HCT116 (cell line): Measurements from ENCODE around the gene IBSP. TPM values are rescaled to one million over a fixed set of nuclear protein-coding genes. Genes with fewer than 3 reads are reported as not detected.

Experiments used
- ATAC-seq: fragments of 200-7000 bp; cut with Tn5 transposase; 2 replicates; pipeline ENCODE4 v1.9.1; 2020; ENCODE audit warnings: mild to moderate bottlenecking, moderate library complexity
- BruUV-seq: library from RNA; stranded (reverse); fragments of 400-500 nt; replicated peaks from 2 replicates; lab custom pipeline; 2021; lab: Mats Ljungman, UMichigan
- CTCF ChIA-PET: fragments of 300-600 bp; sonication (Branson Sonifier 250); formaldehyde crosslinking; loops from one replicate; lab custom pipeline; 2021; ENCODE audit warnings: antibody characterized with exemption; lab: Charles Lee
- POLR2A ChIA-PET: fragments of 300-600, 350-600 bp; sonication (Branson Sonifier 250); formaldehyde crosslinking; loops from one replicate; lab custom pipeline; 2021; ENCODE audit warnings: antibody characterized with exemption; lab: Charles Lee
- RAD21 ChIA-PET, 2 experiments: fragments of 300-600 bp; sonication (Branson Sonifier 250); formaldehyde crosslinking; loops; one replicate each; lab custom pipeline; 2023; ENCODE audit warnings: low total read pairs in 2 of 2; ENCODE audit not compliant: uncharacterized antibody in 2 of 2, unreplicated experiment in 2 of 2, low non-redundant PET in 1 of 2; lab: Charles Lee
- DNase-seq: peaks from one replicate; pipeline ENCODE4 v3.0.0-alpha.2; 2010; ENCODE audit warnings: low read depth, low spot score
- H2AFZ ChIP-seq: fragments of 200-600 bp; shearing (Covaris generic), sonication (generic); 2 replicates; pipeline ENCODE4 v1.6.1; 2017; ENCODE audit warnings: low read depth, mixed run types, mixed read lengths, antibody characterized with exemption, low read length; ENCODE audit not compliant: poor library complexity, severe bottlenecking
- H3K27ac ChIP-seq: 2 replicates; pipeline ENCODE4 v1.5.1; 2012; ENCODE audit warnings: low read depth, low read length
- H3K27me3 ChIP-seq: fragments of 200-600 bp; sonication (generic); 2 replicates; pipeline ENCODE4 v1.6.1; 2016; ENCODE audit warnings: mixed run types, low read length, mixed read lengths; ENCODE audit not compliant: insufficient read depth
- H3K36me3 ChIP-seq, 2 experiments: fragments of 200-500 bp in 1 of 2; fragments of 200-600 bp in 1 of 2; sonication (Bioruptor generic) in 1 of 2; sonication (generic) in 1 of 2; 2 replicates each; pipeline versions ENCODE4 v1.5.1 to v1.6.1; 2014 to 2016; ENCODE audit warnings: low read length in 2 of 2, inconsistent platforms in 1 of 2, mixed read lengths in 1 of 2, mixed run types in 1 of 2; ENCODE audit not compliant: insufficient read depth in 2 of 2, control insufficient read depth in 1 of 2
- H3K4me1 ChIP-seq, 2 experiments: fragments of 200-600 bp in 1 of 2; sonication (generic) in 1 of 2; 2 replicates each; pipeline versions ENCODE4 v1.5.1 to v1.6.1; 2012 to 2017; ENCODE audit warnings: low read length in 2 of 2, inconsistent platforms in 1 of 2, mild to moderate bottlenecking in 1 of 2, mixed read lengths in 1 of 2, mixed run types in 1 of 2, moderate library complexity in 1 of 2; ENCODE audit not compliant: insufficient read depth in 2 of 2, control insufficient read depth in 1 of 2
- H3K4me2 ChIP-seq: fragments of 200-600 bp; sonication (generic); 2 replicates; pipeline ENCODE4 v1.6.1; 2017; ENCODE audit warnings: mixed run types, low read length, mixed read lengths
- H3K4me3 ChIP-seq, 2 experiments: fragments of 200-600 bp in 1 of 2; sonication (generic) in 1 of 2; replicated peaks in 1 of 2; 2 replicates each; pipeline ENCODE4 v1.5.1; 2011 to 2016; ENCODE audit warnings: low read length in 2 of 2, control low read depth in 1 of 2, low read depth in 1 of 2, mild to moderate bottlenecking in 1 of 2, mixed read lengths in 1 of 2, mixed run types in 1 of 2
- H3K79me2 ChIP-seq: fragments of 200-600 bp; sonication (generic); 2 replicates; pipeline ENCODE4 v1.6.1; 2017; ENCODE audit warnings: mild to moderate bottlenecking, mixed run types, low read length, moderate library complexity, mixed read lengths; ENCODE audit not compliant: insufficient read depth
- H3K9ac ChIP-seq: fragments of 200-600 bp; sonication (generic); 2 replicates; pipeline ENCODE4 v1.6.1; 2016; ENCODE audit warnings: low read length, mixed read lengths
- H3K9me2 ChIP-seq: fragments of 200-600 bp; sonication (generic), shearing (Covaris generic); 2 replicates; pipeline ENCODE4 v1.6.1; 2017; ENCODE audit warnings: mixed run types, mild to moderate bottlenecking, moderate library complexity; ENCODE audit not compliant: insufficient read depth
- H3K9me3 ChIP-seq, 2 experiments: fragments of 200-500 bp in 1 of 2; fragments of 200-600 bp in 1 of 2; sonication (Bioruptor generic) in 1 of 2; sonication (generic) in 1 of 2; 2 replicates each; pipeline ENCODE4 v1.6.1; 2014 to 2017; ENCODE audit warnings: low read length in 2 of 2, mixed read lengths in 2 of 2, inconsistent platforms in 1 of 2, low read depth in 1 of 2, mild to moderate bottlenecking in 1 of 2, mixed run types in 1 of 2, moderate library complexity in 1 of 2; ENCODE audit not compliant: control insufficient read depth in 1 of 2, insufficient read depth in 1 of 2
- H4K20me1 ChIP-seq: fragments of 200-600 bp; sonication (generic), shearing (Covaris generic); 2 replicates; pipeline ENCODE4 v1.6.1; 2017; ENCODE audit warnings: mixed run types, mild to moderate bottlenecking, moderate library complexity; ENCODE audit not compliant: insufficient read depth
- CBX3 ChIP-seq: IDR thresholded peaks from 2 replicates; pipeline ENCODE4 v1.6.1; 2012; ENCODE audit warnings: low read depth
- CEBPB ChIP-seq: IDR thresholded peaks from 2 replicates; pipeline ENCODE4 v1.6.1; 2012; ENCODE audit warnings: low read depth
- EGR1 ChIP-seq: IDR thresholded peaks from 2 replicates; pipeline ENCODE4 v1.6.1; 2012; ENCODE audit warnings: low read depth
- ELF1 ChIP-seq: IDR thresholded peaks from 2 replicates; pipeline ENCODE4 v1.6.1; 2012; ENCODE audit warnings: low read depth, borderline replicate concordance
- EZH2phosphoT487 ChIP-seq: fragments of 200-600 bp; IDR thresholded peaks from 2 replicates; pipeline ENCODE4 v1.6.1; 2018; ENCODE audit warnings: antibody characterized with exemption, borderline replicate concordance
- FOSL1 ChIP-seq: IDR thresholded peaks from 2 replicates; pipeline ENCODE4 v1.6.1; 2012; ENCODE audit warnings: low read depth
- POLR2A ChIP-seq: IDR thresholded peaks from 2 replicates; pipeline ENCODE4 v1.7.0; 2011; ENCODE audit warnings: borderline replicate concordance; ENCODE audit not compliant: insufficient read depth, insufficient read length; ENCODE audit errors: extremely low read depth
- POLR2AphosphoS5 ChIP-seq: IDR thresholded peaks from 2 replicates; pipeline ENCODE4 v1.6.1; 2011; ENCODE audit warnings: mild to moderate bottlenecking, low read depth, low read length, moderate library complexity
- SIN3A ChIP-seq: IDR thresholded peaks from 2 replicates; pipeline ENCODE4 v1.6.1; 2012; ENCODE audit warnings: low read depth
- SP1 ChIP-seq: IDR thresholded peaks from 2 replicates; pipeline ENCODE4 v1.6.1; 2012; ENCODE audit warnings: low read depth
- SRF ChIP-seq: IDR thresholded peaks from 2 replicates; pipeline ENCODE4 v1.6.1; 2012; ENCODE audit warnings: low read depth
- TCF7L2 ChIP-seq: IDR thresholded peaks from 2 replicates; pipeline ENCODE4 v1.7.0; 2011; ENCODE audit warnings: borderline replicate concordance, inconsistent platforms; ENCODE audit not compliant: insufficient read depth, insufficient read length; ENCODE audit errors: extremely low read depth
- ZFX ChIP-seq: fragments of 450-650 bp; IDR thresholded peaks from 2 replicates; pipeline ENCODE4 v1.6.1; 2017
- intact Hi-C: fragments of 100-400 bp; cut with micrococcal nuclease; formaldehyde crosslinking; loops from 2 replicates; pipeline ENCODE4 v1.10.0; 2022
- total RNA-seq: library from RNA; stranded (reverse); gene quantifications from one replicate; pipeline ENCODE4 v1.2.1, GENCODE V29; 2021; ENCODE audit not compliant: unreplicated experiment
- TF ChIP-seq, protein P1 (sequence below): IDR thresholded peaks from 2 replicates; pipeline ENCODE4 v1.6.1; 2012; ENCODE audit warnings: low read depth
- TF ChIP-seq, protein P2 (sequence below): IDR thresholded peaks from 2 replicates; pipeline ENCODE4 v1.6.1; 2012
- TF ChIP-seq, protein P3 (sequence below), 3 experiments: fragments of 200-600 bp in 1 of 3; sonication (generic) in 1 of 3; IDR thresholded peaks in 2 of 3; conservative IDR thresholded peaks in 1 of 3; 2 replicates each; pipeline ENCODE4 v1.5.1; 2012 to 2017; ENCODE audit warnings: low read depth in 2 of 3, low read length in 2 of 3, antibody characterized with exemption in 1 of 3, borderline replicate concordance in 1 of 3, control low read depth in 1 of 3, mild to moderate bottlenecking in 1 of 3, mixed read lengths in 1 of 3, mixed run types in 1 of 3, moderate library complexity in 1 of 3; ENCODE audit not compliant: insufficient read depth in 1 of 3
- TF ChIP-seq, protein P4 (sequence below): IDR thresholded peaks from 2 replicates; pipeline ENCODE4 v1.6.1; 2012
- TF ChIP-seq, protein P5 (sequence below): IDR thresholded peaks from 2 replicates; pipeline ENCODE4 v1.6.1; 2011; ENCODE audit warnings: mild to moderate bottlenecking, low read length, moderate library complexity; ENCODE audit not compliant: insufficient replicate concordance; ENCODE audit errors: extremely low read depth

IBSP gene
- total RNA-seq, 1 experiment from 2014 or later: not detected

DNA sequence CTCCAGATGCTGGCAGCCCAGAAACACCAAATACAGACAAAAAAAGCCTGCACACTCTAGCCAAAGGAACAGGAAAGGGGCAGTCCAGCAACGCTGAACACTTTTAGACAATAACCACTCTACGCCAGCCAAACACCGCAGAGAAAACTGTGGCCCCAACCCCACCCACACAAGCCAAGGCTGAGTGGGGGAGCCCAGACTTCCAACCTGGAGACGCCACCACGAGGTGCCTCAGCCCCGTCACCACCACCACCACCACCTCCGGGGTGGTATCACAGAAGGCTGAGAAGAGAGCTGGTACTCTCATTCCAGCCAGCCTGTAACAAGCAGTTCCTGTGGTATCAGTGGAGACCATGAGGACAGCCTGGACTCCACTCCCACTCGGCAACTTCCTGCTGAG is 56.2 kb downstream of the IBSP start:
- no peaks in the 10 kb centered on the region for H3K27me3 ChIP-seq
- H3K36me3 ChIP-seq: no peaks in the 10 kb centered on the region
- H3K4me2 ChIP-seq: no peak overlapping the region
- H3K9ac ChIP-seq: no peak overlapping the region
- ChIA-PET POLR2A (no interaction called here), CTCF (interaction anchor here (1.0 to 1.2 kb wide), 2 partner anchors 130 to 357 kb away, joined by 3 to 5 read pairs; no protein-coding TSS in a partner anchor), RAD21 (no interaction called here)
- no peak overlapping the region for H2AFZ ChIP-seq
- no peak overlapping the region for H3K27ac ChIP-seq
- no peak overlapping the region for H3K4me3 ChIP-seq
- BruUV-seq: no TSS peak
- no peaks in the 10 kb centered on the region for H3K79me2 ChIP-seq
- no peak for DNase-seq
- intact Hi-C loops: loop anchor here (10.0 kb wide), 1 partner anchor 659 kb away; no protein-coding TSS in a partner anchor
- no peaks in the 10 kb centered on the region; the same call in 1 of the 2 replicates for H3K9me2 ChIP-seq
- ATAC-seq: no peak
- no peaks in the 10 kb centered on the region for H3K9me3 ChIP-seq
- H4K20me1 ChIP-seq: no peaks in the 10 kb centered on the region
- H3K4me1 ChIP-seq: no peaks in the 10 kb centered on the region
- TF ChIP-seq, protein P1, sequence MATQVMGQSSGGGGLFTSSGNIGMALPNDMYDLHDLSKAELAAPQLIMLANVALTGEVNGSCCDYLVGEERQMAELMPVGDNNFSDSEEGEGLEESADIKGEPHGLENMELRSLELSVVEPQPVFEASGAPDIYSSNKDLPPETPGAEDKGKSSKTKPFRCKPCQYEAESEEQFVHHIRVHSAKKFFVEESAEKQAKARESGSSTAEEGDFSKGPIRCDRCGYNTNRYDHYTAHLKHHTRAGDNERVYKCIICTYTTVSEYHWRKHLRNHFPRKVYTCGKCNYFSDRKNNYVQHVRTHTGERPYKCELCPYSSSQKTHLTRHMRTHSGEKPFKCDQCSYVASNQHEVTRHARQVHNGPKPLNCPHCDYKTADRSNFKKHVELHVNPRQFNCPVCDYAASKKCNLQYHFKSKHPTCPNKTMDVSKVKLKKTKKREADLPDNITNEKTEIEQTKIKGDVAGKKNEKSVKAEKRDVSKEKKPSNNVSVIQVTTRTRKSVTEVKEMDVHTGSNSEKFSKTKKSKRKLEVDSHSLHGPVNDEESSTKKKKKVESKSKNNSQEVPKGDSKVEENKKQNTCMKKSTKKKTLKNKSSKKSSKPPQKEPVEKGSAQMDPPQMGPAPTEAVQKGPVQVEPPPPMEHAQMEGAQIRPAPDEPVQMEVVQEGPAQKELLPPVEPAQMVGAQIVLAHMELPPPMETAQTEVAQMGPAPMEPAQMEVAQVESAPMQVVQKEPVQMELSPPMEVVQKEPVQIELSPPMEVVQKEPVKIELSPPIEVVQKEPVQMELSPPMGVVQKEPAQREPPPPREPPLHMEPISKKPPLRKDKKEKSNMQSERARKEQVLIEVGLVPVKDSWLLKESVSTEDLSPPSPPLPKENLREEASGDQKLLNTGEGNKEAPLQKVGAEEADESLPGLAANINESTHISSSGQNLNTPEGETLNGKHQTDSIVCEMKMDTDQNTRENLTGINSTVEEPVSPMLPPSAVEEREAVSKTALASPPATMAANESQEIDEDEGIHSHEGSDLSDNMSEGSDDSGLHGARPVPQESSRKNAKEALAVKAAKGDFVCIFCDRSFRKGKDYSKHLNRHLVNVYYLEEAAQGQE: no peak
- TF ChIP-seq, protein P2, sequence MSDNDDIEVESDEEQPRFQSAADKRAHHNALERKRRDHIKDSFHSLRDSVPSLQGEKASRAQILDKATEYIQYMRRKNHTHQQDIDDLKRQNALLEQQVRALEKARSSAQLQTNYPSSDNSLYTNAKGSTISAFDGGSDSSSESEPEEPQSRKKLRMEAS: no peak
- no peak for TF ChIP-seq CBX3
- no peak for TF ChIP-seq POLR2A
- TF ChIP-seq EZH2phosphoT487: no peak
- TF ChIP-seq, protein P3, sequence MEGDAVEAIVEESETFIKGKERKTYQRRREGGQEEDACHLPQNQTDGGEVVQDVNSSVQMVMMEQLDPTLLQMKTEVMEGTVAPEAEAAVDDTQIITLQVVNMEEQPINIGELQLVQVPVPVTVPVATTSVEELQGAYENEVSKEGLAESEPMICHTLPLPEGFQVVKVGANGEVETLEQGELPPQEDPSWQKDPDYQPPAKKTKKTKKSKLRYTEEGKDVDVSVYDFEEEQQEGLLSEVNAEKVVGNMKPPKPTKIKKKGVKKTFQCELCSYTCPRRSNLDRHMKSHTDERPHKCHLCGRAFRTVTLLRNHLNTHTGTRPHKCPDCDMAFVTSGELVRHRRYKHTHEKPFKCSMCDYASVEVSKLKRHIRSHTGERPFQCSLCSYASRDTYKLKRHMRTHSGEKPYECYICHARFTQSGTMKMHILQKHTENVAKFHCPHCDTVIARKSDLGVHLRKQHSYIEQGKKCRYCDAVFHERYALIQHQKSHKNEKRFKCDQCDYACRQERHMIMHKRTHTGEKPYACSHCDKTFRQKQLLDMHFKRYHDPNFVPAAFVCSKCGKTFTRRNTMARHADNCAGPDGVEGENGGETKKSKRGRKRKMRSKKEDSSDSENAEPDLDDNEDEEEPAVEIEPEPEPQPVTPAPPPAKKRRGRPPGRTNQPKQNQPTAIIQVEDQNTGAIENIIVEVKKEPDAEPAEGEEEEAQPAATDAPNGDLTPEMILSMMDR (IDR thresholded peaks at IDR 0.05 in 2 of 3, conservative IDR thresholded peaks at IDR 0.05 in 1 of 3; ENCODE audit: borderline replicate concordance in 1 of 3, insufficient read depth in 1 of 3, low read depth in 2 of 3, low read length in 2 of 3): no peak
- no peak for TF ChIP-seq CEBPB
- TF ChIP-seq TCF7L2: no peak
- no peak for TF ChIP-seq SIN3A
- no peak for TF ChIP-seq EGR1
- TF ChIP-seq SRF: no peak
- TF ChIP-seq, protein P4, sequence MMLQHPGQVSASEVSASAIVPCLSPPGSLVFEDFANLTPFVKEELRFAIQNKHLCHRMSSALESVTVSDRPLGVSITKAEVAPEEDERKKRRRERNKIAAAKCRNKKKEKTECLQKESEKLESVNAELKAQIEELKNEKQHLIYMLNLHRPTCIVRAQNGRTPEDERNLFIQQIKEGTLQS: no peak
- no peak for TF ChIP-seq FOSL1
- no peak for TF ChIP-seq ZFX
- no peak for TF ChIP-seq SP1
- TF ChIP-seq ELF1: no peak
- TF ChIP-seq, protein P5, sequence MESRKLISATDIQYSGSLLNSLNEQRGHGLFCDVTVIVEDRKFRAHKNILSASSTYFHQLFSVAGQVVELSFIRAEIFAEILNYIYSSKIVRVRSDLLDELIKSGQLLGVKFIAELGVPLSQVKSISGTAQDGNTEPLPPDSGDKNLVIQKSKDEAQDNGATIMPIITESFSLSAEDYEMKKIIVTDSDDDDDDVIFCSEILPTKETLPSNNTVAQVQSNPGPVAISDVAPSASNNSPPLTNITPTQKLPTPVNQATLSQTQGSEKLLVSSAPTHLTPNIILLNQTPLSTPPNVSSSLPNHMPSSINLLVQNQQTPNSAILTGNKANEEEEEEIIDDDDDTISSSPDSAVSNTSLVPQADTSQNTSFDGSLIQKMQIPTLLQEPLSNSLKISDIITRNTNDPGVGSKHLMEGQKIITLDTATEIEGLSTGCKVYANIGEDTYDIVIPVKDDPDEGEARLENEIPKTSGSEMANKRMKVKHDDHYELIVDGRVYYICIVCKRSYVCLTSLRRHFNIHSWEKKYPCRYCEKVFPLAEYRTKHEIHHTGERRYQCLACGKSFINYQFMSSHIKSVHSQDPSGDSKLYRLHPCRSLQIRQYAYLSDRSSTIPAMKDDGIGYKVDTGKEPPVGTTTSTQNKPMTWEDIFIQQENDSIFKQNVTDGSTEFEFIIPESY: no peak
- no peak for TF ChIP-seq POLR2AphosphoS5
